ENCODE measurements around the gene FCRL5.

GRCh38 chr1:157495285-157495684, 57.0 kb downstream of the FCRL5 start:
- no peak for TF ChIP-seq CTCF (IDR thresholded peaks at IDR 0.05; ENCODE audit: poor library complexity)
- no peak for TF ChIP-seq EZH2phosphoT487 (IDR thresholded peaks at IDR 0.05; ENCODE audit: low read depth, severe bottlenecking, unreplicated experiment)
